Left lung (tissue), 10 donors: ENCODE results near the gene ATXN1. TPM values are rescaled to one million over a fixed set of nuclear protein-coding genes. Genes with fewer than 3 reads are reported as not detected.

Experiments used
- ATAC-seq: fragments of 200-7000 bp; cut with Tn5 transposase; one replicate; pipeline ENCODE4 v1.9.1; 2020; ENCODE audit warnings: moderate library complexity
- DNase-seq, 4 donors: peaks; one replicate each; pipeline ENCODE4 v3.0.0-alpha.2; 2013 to 2020
- H3K27ac ChIP-seq, 2 donors: fragments of 200-600 bp; sonication (generic) in 1 of 2; one replicate each; pipeline versions ENCODE4 v1.5.0 to v1.8.0; 2020 to 2021
- H3K27me3 ChIP-seq, 2 donors: fragments of 200-600 bp; sonication (generic) in 1 of 2; one replicate each; pipeline versions ENCODE4 v1.5.0 to v1.8.0; 2020 to 2021
- H3K36me3 ChIP-seq, 2 donors: fragments of 200-600 bp; sonication (generic) in 1 of 2; one replicate each; pipeline versions ENCODE4 v1.5.0 to v1.8.0; 2020 to 2021
- H3K4me1 ChIP-seq, 2 donors: fragments of 200-600 bp; one replicate each; pipeline ENCODE4 v1.8.0; 2021
- H3K4me3 ChIP-seq, 2 donors: fragments of 200-600 bp; sonication (generic) in 1 of 2; one replicate each; pipeline versions ENCODE4 v1.5.0 to v1.8.0; 2020 to 2021; ENCODE audit warnings: mild to moderate bottlenecking in 1 of 2
- H3K9me3 ChIP-seq, 2 donors: fragments of 200-600 bp; sonication (generic) in 1 of 2; one replicate each; pipeline versions ENCODE4 v1.5.0 to v1.8.0; 2020 to 2021
- intact Hi-C, 2 donors: fragments of 100-400 bp; cut with DNase I; formaldehyde crosslinking; loops; one replicate each; pipeline versions ENCODE4 v1.11.2 to v1.14.2; 2022
- polyA plus RNA-seq, 6 donors: library from polyadenylated mRNA; unstranded; fragments of 120-200 nt; gene quantifications; one replicate each; pipeline ENCODE4 v1.2.1, GENCODE V29; 2013; ENCODE audit not compliant: insufficient read length in 6 of 6
- total RNA-seq, 2 donors: library from RNA; stranded (reverse); fragmentation: NEBNext Ultra II Directional; extraction: Animal tissue kit (Norgen Biotek cat#: 25700); gene quantifications; one replicate each; pipeline ENCODE4 v1.2.1, GENCODE V29; 2021
- TF ChIP-seq, protein P1 (sequence below), 2 donors: fragments of 200-600 bp; sonication (generic) in 1 of 2; IDR thresholded peaks; one replicate each; pipeline versions ENCODE4 v1.5.0 to v1.8.0; 2021; ENCODE audit warnings: antibody characterized with exemption in 2 of 2
- donor health status: DM: no; HTN: yes; CAD: no.
- donor health status: DM: no; HTN: no; CAD: no.

The ATXN1 gene
- total and polyA plus RNA-seq, 8 donors: 23.3 to 67.4 (median 27.3) TPM

DNA sequence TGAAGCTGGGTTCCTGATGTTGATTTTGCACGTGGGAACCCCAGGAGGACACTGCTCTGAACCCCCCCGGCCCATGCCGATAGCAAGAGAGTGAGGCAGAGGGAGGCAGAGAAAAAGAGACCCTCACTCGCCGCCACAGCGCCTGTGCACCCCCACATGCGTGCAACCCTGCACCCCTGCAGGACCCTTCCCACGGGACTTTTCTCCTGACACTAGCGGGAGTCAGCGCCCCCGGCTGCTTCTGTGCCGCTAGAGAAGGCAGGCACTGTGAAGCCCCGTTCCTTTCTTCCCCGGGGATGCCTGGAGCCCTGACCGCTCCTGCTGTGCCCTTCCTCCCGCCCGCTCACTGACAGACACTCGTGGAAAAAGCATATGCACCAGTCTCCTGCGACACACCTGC is 455.5 kb downstream of the ATXN1 start:
- H3K4me3 ChIP-seq: no peak overlapping the region
- H3K27me3 ChIP-seq: no peaks in the 10 kb centered on the region
- ATAC-seq (no peak), DNase-seq (no peak)
- no peak overlapping the region for H3K27ac ChIP-seq
- H3K9me3 ChIP-seq: no peaks in the 10 kb centered on the region
- TF ChIP-seq, protein P1, sequence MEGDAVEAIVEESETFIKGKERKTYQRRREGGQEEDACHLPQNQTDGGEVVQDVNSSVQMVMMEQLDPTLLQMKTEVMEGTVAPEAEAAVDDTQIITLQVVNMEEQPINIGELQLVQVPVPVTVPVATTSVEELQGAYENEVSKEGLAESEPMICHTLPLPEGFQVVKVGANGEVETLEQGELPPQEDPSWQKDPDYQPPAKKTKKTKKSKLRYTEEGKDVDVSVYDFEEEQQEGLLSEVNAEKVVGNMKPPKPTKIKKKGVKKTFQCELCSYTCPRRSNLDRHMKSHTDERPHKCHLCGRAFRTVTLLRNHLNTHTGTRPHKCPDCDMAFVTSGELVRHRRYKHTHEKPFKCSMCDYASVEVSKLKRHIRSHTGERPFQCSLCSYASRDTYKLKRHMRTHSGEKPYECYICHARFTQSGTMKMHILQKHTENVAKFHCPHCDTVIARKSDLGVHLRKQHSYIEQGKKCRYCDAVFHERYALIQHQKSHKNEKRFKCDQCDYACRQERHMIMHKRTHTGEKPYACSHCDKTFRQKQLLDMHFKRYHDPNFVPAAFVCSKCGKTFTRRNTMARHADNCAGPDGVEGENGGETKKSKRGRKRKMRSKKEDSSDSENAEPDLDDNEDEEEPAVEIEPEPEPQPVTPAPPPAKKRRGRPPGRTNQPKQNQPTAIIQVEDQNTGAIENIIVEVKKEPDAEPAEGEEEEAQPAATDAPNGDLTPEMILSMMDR (IDR thresholded peaks at IDR 0.05): no peak
- H3K36me3 ChIP-seq: peaks cover 0 to 35% of the 10 kb centered on the region in 2 donors
- intact Hi-C loops: no loop called here
- H3K4me1 ChIP-seq: no peaks in the 10 kb centered on the region

DNA sequence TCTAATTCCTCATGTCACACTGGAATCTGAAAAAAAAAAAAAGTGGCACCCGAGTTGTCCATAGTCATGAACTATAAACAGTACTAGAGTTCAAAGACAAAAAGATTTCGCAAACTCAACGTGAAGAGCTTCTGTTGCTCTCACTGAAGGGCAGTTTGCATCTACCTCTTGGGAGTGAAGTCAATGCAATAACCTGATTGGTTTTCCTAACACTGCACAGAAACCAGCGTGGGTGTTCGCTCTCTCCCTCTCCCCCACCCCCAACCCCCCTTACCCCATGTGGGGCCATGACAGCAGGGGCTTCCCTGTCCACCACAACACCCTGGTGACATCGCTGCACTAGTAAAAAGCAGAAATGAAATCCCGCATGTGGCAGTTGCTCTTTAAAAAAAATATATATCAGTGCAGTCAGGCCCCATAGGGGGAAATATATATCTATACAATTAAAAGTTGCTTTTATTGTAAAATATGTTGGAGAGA is 456.0 kb downstream of the ATXN1 start:
- TF ChIP-seq, protein P1 (IDR thresholded peaks at IDR 0.05): no peak
- Histone ChIP-seq H3K9me3 (no peaks in the 10 kb centered on the region), H3K27me3 (no peaks in the 10 kb centered on the region), H3K4me1 (no peaks in the 10 kb centered on the region), H3K27ac (no peak overlapping the region), H3K36me3 (peaks cover 0 to 35% of the 10 kb centered on the region in 2 donors), H3K4me3 (no peak overlapping the region)
- intact Hi-C loops: no loop called here
- DNase-seq: no peak
- no peak for ATAC-seq

DNA sequence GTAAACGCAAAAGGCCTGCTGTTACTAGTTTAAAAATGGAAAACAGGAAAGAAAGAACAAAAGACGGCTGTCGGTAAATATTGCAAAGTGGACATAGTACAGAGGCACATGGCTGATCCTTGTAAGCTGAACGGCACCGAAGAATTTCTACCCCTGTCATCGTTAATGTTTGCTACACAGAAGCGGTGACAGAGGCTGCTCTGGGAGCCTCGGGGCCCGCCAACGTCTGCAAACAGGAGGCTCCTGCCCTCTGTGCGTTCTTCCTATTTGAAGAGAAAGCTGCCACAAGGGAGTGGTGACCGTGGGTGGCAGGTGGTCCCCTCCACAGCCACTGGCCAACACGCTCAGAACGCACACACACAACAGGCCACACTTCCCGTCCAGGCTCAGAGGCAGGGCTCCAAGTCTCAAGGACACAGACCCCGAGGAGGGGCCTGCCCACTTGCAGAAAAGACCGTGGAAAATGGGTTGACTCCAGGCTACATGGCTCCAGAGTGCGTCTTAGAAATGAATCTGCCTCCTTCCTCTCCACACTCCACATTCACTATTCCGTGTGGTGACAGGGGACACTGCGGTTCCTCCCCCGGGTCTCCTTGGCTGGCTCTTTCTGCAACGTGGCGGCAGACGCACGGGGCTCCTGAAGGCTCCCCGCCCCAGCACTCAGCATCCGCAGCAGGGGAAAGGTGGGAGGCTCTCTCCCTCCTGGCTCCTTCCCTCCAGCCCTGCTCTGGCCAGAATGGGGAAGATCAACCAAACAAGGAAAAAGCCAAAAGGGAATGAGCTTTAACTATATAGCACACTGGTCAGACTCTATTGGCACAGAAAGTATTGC is 458.3 kb downstream of the ATXN1 start:
- Histone ChIP-seq H3K27ac (no peak overlapping the region), H3K9me3 (no peaks in the 10 kb centered on the region), H3K4me3 (no peak overlapping the region), H3K4me1 (no peaks in the 10 kb centered on the region), H3K27me3 (no peaks in the 10 kb centered on the region), H3K36me3 (peaks cover 0 to 32% of the 10 kb centered on the region in 2 donors)
- TF ChIP-seq, protein P1 (IDR thresholded peaks at IDR 0.05): no peak
- intact Hi-C loops: no loop called here
- ATAC-seq: no peak
- DNase-seq: no peak

DNA sequence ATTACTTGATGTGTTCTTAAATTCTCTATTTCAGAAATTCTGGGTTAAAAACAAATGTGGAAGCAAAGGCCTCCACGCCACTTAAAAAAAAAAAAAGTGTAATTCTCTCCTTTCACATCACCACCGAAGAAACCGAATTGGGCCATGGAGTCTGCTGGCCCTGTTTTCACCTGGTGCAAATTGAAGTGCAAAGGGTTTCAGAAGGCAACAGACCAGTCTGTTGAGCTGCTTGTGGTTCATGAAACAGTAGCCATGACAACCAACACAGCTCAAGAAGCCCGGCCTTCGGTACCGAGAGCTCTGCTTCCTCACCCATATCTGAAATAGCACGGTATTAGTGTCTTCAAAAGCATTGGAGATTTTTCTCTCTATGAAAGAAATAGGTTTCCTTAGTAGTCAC is 459.7 kb downstream of the ATXN1 start:
- intact Hi-C loops: no loop called here
- TF ChIP-seq, protein P1 (IDR thresholded peaks at IDR 0.05): no peak

DNA sequence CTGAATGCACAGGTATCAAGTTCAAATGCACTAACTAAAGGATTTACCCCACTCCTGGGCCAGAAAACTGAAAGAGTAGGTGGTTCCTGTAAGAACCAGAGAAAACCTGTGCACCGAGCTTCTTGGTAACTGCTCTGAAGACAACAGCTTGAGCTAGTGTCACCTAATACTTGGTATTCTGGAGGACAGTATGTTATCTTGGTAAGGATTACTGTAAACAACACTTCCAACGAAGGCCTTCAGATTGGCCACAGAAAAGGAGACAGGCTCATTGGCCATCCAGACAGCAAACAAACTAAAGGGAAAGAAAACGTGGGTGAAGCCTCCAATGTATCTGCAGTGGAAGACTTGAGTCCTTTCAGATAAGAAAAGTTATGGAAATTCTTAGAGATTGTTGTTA is 461.4 kb downstream of the ATXN1 start:
- intact Hi-C loops: no loop called here
- TF ChIP-seq, protein P1 (IDR thresholded peaks at IDR 0.05): no peak
- no peak for DNase-seq
- Histone ChIP-seq H3K9me3 (no peaks in the 10 kb centered on the region), H3K27me3 (no peaks in the 10 kb centered on the region), H3K27ac (no peak overlapping the region), H3K36me3 (peaks cover 0 to 22% of the 10 kb centered on the region in 2 donors), H3K4me1 (no peaks in the 10 kb centered on the region), H3K4me3 (no peak overlapping the region)
- ATAC-seq: no peak

More for the DNA sequence above, 459.7 kb downstream of the ATXN1 start:
- Histone ChIP-seq H3K9me3 (no peaks in the 10 kb centered on the region), H3K36me3 (peaks cover 0 to 32% of the 10 kb centered on the region in 2 donors), H3K27me3 (no peaks in the 10 kb centered on the region), H3K27ac (no peak overlapping the region), H3K4me3 (no peak overlapping the region), H3K4me1 (no peaks in the 10 kb centered on the region)
- no peak for DNase-seq
- ATAC-seq: no peak
